HG02884 (cell line): ENCODE measurements around the gene STOM.
A peak's percentile ranks its signal among the peaks of the same experiment; 100 is the strongest.

Experiments
- ATAC-seq: cut with Tn5 transposase; IDR thresholded peaks from one replicate; pipeline ENCODE4 v1.9.1; 2021; ENCODE audit warnings: mild to moderate bottlenecking, moderate library complexity; ENCODE audit not compliant: unreplicated experiment

Gene STOM

GRCh38 chr9:121372239-121373010 is 2.4 kb upstream of the STOM start:
- ATAC-seq = no peak

- no peak for ATAC-seq
These were observed 1.5 kb upstream of the STOM start for GRCh38 chr9:121371495-121372061.

GRCh38 chr9:121368745-121369144 is 1.3 kb downstream of the STOM start:
- no peak for ATAC-seq

DNA sequence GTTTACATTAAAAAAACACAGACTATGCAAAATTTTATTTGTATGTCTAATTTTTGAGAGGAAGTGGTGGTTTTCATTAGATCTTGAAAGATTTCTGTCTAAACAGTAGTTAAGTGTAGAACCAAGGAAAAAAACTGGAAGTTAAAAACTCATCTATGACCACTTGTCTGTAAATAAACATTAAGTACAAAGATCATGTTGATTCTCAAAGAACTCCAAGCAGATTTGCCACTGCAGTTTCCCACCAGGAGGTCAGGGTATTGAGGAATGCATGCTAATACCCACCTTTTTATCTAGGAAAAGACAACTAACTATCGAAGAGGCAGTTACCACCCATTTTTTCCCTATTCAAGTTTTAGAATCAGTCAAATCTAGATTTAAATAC is 1.9 kb downstream of the STOM start:
- ATAC-seq = no peak

DNA sequence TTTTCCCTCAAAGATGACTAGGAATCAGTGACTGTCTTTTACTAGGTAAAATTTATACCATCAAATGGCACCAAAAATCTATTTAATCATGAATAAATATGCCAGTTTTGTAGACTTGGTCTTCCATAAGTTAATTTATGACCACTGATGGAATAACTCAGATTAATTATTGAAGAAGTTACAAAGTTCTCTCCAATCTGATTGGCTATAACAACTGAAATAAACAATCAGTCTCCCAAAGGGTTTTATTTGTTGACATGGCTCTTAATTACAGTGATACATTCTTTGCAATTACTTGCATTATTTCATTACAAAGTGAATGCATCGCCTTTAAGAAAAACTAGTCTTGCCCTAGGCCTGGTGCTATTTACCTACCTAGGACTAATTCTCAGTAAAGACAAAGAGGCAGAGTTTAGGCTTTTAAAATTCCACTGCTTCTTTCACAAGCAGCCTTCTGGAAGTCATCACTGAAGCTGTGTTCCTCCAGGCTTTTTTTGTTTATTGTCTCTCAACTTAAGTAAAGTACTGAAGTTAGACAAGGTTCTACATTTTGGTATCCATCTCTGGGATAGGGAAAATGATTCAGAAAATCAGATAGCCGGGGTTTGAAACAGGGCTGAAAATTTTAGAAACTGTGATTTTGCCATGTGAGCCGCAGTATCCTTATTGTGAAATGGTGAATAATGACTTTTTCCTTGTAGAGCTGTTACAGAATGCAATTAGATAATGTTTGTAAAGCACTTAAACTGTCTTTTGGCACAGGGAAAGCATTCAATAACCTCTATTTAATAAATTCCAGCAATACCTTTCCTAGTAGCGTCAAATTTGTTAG is 2.5 kb downstream of the STOM start:
- no peak for ATAC-seq

- no peak for ATAC-seq
These were observed 3.3 kb downstream of the STOM start for GRCh38 chr9:121366611-121367192.

DNA sequence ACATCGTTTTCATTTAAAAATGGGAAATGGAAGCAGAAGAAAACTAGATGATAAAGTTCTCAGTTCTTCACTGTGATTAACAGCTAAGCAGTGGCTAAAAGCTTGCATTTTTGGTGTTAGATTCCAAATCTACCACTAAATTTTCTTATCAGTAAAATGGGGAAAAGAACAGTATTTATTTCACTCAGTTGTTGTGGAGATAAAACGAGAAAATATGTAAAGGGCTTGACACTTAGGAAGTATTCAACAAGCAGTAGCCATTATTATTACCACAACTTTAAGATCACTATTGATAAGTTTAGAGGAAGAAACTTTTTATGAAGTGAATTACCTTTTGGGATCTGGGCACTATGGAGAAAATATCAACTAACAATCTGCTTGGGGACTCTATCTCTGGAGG is 4.5 kb downstream of the STOM start:
- no peak for ATAC-seq

- ATAC-seq = no peak
These were observed 5.2 kb downstream of the STOM start for GRCh38 chr9:121364886-121365285.

- ATAC-seq = no peak
These were observed 6.0 kb downstream of the STOM start for GRCh38 chr9:121364077-121364476.

DNA sequence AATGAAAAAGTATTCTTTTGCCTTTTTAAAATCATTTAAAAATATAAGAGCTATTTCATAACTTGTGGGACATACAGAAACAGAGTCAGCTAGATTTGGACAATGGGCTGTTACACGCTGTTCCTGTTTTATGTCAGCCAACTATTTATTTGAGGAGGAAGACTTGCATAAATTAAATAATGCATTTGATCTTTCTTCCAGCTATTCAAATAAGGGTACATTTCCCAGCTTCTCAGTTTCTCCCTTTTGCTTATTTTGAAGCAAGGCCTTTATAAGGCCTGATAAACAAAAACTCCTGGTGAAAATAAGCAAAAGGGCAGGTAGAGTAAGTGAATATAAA is 6.5 kb downstream of the STOM start:
- ATAC-seq = no peak

DNA sequence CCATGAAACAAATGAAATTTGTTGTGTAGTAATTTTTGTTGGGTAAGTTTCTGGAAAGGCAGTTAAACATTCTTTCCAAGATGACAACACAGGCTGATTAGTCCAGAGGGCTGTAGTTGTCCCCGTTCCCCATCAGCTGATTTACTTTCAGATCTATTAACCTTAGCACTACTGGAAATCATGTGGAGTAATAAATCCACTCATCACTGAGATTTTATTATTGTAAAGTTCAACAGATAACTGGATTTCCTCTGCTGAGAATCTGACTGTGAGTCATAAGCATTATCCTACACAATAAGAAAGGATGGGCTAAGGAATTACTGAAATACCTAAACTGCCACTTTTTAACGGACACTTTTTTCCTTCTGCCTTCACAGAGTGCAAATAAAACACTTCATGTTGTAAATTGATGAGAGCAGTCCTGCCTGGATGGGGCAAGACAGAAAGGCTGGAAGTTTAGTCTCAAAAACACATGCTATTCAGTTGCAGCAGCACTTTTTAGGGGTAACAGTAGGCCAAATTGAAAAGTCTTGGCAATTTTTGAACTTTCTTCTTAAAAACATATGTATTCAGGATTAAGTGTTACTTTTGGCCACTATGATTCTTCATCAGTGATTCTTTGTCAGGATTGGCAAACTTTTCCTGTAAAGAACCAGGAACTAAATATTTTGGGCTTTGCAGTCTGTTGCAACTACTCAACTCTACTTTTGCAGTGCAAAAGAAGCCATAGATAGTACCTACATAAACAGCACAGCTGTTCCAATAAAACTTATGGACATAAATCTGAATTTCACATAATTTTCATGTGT is 7.0 kb downstream of the STOM start:
- ATAC-seq = no peak

DNA sequence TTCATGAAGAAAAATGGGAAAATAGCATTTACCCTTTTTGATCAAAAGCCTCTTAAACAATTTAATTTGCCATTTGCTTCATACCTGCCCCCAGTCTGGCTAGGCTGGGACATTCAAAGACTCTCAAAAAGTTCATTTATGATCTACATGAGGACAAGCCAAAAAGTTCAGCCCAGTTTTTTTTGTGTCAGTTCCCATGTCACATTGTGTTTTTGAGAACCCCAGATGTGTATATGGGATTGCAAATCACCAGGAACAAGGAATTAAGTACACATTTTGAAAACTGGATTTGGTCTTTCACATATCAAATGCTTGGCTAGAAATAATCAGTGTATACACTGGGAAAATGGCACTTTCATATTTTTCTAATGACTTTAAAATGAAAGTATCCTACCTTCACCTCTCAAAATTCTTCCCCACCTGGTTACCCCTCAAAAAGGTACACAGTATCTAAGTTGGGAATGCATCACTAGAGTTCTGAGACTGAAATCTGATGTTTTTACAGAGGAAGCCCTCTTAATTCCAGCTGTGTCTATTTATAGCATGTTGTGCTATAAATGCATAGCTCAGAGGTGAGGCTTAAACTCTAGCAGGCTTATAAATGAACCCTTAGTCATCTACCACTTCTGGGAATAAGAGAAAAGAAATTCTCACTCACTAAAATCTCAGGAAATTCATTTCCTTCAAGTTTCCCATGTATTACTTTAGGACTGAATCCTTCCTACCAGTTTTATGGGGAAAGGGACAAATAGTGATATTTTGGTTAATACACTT is 9.3 kb downstream of the STOM start:
- no peak for ATAC-seq

DNA sequence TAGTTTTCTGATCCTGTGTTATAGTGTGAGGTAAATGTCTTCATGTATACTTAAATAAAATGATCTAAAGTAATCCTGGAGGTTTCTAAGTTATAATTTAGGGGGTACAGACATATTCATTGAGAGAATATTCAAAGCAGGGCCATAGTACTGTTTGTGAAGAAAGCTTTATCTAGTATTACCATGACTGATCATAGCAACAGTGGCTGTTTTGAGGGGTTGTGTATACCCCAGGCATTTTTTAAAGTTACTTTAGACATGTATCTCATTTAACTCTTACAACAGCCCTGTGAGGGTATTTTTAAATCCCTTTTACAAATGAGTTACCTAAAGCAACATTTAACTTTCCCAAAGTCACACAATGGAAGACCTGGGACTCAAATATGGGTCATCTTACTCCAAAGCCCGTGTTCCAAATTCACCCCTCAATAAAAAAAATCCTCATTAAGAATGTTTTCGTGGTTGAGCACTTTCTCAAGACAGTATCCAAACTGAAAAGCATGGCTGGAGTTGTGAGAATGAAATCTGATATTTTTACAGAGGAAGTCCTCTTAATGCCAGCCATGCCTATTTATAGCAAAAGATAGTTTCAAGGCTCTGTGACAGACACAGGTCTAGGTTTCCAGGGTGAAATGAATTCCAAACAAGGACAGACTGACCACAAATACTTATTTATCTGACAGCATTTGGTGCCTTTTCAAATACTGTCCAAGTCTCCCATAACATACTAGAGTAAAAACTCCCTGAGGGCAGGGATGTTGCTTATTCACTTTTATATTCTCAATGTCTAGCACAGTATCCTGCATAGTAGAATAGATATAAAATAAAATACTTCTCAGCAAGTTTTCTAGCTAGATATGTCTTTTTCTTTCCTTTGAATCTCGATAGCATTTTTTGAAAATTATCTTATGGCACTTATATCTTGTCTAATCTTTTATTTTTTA is 10.4 kb downstream of the STOM start:
- ATAC-seq = no peak

GRCh38 chr9:121358751-121359150 is 11.3 kb downstream of the STOM start:
- ATAC-seq = no peak

GRCh38 chr9:121357011-121357410 is 13.0 kb downstream of the STOM start:
- ATAC-seq = no peak

DNA sequence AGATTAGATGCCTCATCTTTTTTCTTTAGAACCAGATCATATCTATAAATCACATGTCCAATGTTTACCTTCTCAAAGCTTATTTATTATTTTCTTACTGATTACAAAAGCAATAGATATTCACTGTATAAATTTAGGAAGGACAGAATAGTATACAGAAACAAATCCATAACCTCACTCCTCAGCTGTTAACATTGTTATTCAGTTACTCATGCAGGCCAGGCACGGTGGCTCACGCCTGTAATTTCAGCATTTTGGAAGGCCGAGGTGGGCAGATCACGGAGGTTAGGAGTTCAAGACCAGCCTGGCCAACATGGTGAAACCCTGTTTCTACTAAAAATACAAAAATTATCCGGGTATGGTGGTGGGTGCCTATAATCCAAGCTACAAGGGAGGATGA is 15.3 kb downstream of the STOM start:
- ATAC-seq = no peak

DNA sequence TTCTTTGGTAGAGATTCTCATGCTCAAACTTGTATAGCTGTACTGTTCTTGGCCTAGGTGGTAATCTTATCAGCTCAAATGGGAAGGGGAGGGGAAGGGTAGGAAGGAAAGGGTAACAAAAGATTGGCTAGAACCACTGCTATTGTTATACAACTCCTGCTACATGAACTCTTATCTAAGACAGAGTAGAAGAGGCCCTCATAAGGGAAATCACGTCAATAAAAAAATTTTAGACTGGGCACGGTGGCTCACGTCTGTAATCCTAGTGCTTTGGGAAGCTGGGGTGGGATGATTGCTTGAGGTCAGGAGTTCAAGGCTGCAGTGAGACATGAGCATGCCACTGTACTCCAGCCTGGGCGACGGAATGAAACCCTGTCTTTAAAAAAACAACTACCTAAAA is 15.9 kb downstream of the STOM start:
- ATAC-seq = no peak

GRCh38 chr9:121353241-121354061 is 16.6 kb downstream of the STOM start:
- peak; percentile 80 for ATAC-seq
